Erythroblast (primary cell): ENCODE results near the gene BTNL2.

Experiments used
- GATA1 ChIP-seq: IDR thresholded peaks from 2 replicates; pipeline ENCODE4 v1.6.1; 2011; ENCODE audit warnings: low read depth, mild to moderate bottlenecking, control low read depth, low read length, moderate library complexity
- POLR2A ChIP-seq: IDR thresholded peaks from 2 replicates; pipeline ENCODE4 v1.6.1; 2011; ENCODE audit warnings: mild to moderate bottlenecking, low read length

- no peak for TF ChIP-seq POLR2A
- no peak for TF ChIP-seq GATA1
Measured at GRCh38 chr6:32432050-32432450, 25.1 kb upstream of the BTNL2 start.
